ENCODE results near the gene PSMB10.

PSMB10 gene

GRCh38 chr16:67944690-67945391, 8.2 kb upstream of the PSMB10 start:
- Histone ChIP-seq H3K4me3 (ENCODE audit: insufficient read depth, low read length, poor library complexity, severe bottlenecking) (no peak overlapping the region), H3K27ac (ENCODE audit: low read depth, low read length) (no peak overlapping the region), H3K9me3 (ENCODE audit: insufficient read depth, low read length) (no peaks in the 10 kb centered on the region), H3K9ac (ENCODE audit: low read length) (no peak overlapping the region), H2AFZ (ENCODE audit: low read depth, low read length, severe bottlenecking) (no peak overlapping the region), H3F3A (ENCODE audit: insufficient read depth) (peaks cover 7% of the 10 kb centered on the region; the same call in 1 of the 2 replicates), H3K79me2 (ENCODE audit: insufficient read depth, low read length) (peaks cover 1% of the 10 kb centered on the region; the same call in 1 of the 2 replicates), H3K27me3 (ENCODE audit: low read length) (no peaks in the 10 kb centered on the region), H3K9me2 (replicated peaks; ENCODE audit: insufficient read depth, low read length) (no peaks in the 10 kb centered on the region), H4K20me1 (ENCODE audit: low read depth, low read length) (no peaks in the 10 kb centered on the region), H3K36me3 (ENCODE audit: low read length) (no peaks in the 10 kb centered on the region), H3K4me2 (ENCODE audit: low read depth, low read length, poor library complexity, severe bottlenecking) (no peak overlapping the region)
- no peak for TF ChIP-seq CTCF (IDR thresholded peaks at IDR 0.05; ENCODE audit: insufficient read depth, low read length, poor library complexity, severe bottlenecking)
- TF ChIP-seq EZH2phosphoT487 (conservative IDR thresholded peaks at IDR 0.05; ENCODE audit: low read length): no peak

GRCh38 chr16:67943619-67944504, 7.2 kb upstream of the PSMB10 start, which contains the start of gene LCAT:
Gene LCAT, minus strand, starts transcription at chr16:67944120. Its CDS starts 19 bp downstream, at chr16:67944101.
- no peak within 1 kb of the TSS for H3K4me2 ChIP-seq (ENCODE audit: low read depth, low read length, poor library complexity, severe bottlenecking)
- TF ChIP-seq CTCF (IDR thresholded peaks at IDR 0.05; ENCODE audit: insufficient read depth, low read length, poor library complexity, severe bottlenecking) (no peak), EZH2phosphoT487 (conservative IDR thresholded peaks at IDR 0.05; ENCODE audit: low read length) (no peak)
- no peak within 1 kb of the TSS for H2AFZ ChIP-seq (ENCODE audit: low read depth, low read length, severe bottlenecking)
- no peak within 1 kb of the TSS for H3K4me3 ChIP-seq (ENCODE audit: insufficient read depth, low read length, poor library complexity, severe bottlenecking)
- no peaks in the 10 kb centered on the region for H3K9me3 ChIP-seq (ENCODE audit: insufficient read depth, low read length)
- no peaks in the 10 kb centered on the region for H4K20me1 ChIP-seq (ENCODE audit: low read depth, low read length)
- H3K9ac ChIP-seq (ENCODE audit: low read length): no peak within 1 kb of the TSS
- peaks cover 7% of the 10 kb centered on the region; the same call in 1 of the 2 replicates for H3F3A ChIP-seq (ENCODE audit: insufficient read depth)
- H3K79me2 ChIP-seq (ENCODE audit: insufficient read depth, low read length): peaks cover 8% of the 10 kb centered on the region; the same call in 1 of the 2 replicates
- H3K36me3 ChIP-seq (ENCODE audit: low read length): no peaks in the 10 kb centered on the region
- no peaks in the 10 kb centered on the region for H3K9me2 ChIP-seq (replicated peaks; ENCODE audit: insufficient read depth, low read length)
- no peaks in the 10 kb centered on the region for H3K27me3 ChIP-seq (ENCODE audit: low read length)
- no peak within 1 kb of the TSS for H3K27ac ChIP-seq (ENCODE audit: low read depth, low read length)

- Histone ChIP-seq H3K27me3 (ENCODE audit: low read length) (no peaks in the 10 kb centered on the region), H2AFZ (ENCODE audit: low read depth, low read length, severe bottlenecking) (no peak overlapping the region), H3K9ac (ENCODE audit: low read length) (no peak overlapping the region), H4K20me1 (ENCODE audit: low read depth, low read length) (no peaks in the 10 kb centered on the region), H3K9me3 (ENCODE audit: insufficient read depth, low read length) (no peaks in the 10 kb centered on the region), H3K27ac (ENCODE audit: low read depth, low read length) (no peak overlapping the region), H3F3A (ENCODE audit: insufficient read depth) (peaks cover 7% of the 10 kb centered on the region; the same call in 1 of the 2 replicates), H3K36me3 (ENCODE audit: low read length) (no peaks in the 10 kb centered on the region), H3K4me3 (ENCODE audit: insufficient read depth, low read length, poor library complexity, severe bottlenecking) (no peak overlapping the region), H3K9me2 (replicated peaks; ENCODE audit: insufficient read depth, low read length) (no peaks in the 10 kb centered on the region), H3K79me2 (ENCODE audit: insufficient read depth, low read length) (peaks cover 8% of the 10 kb centered on the region; the same call in 1 of the 2 replicates), H3K4me2 (ENCODE audit: low read depth, low read length, poor library complexity, severe bottlenecking) (no peak overlapping the region)
- TF ChIP-seq CTCF (IDR thresholded peaks at IDR 0.05; ENCODE audit: insufficient read depth, low read length, poor library complexity, severe bottlenecking): no peak
- TF ChIP-seq EZH2phosphoT487 (conservative IDR thresholded peaks at IDR 0.05; ENCODE audit: low read length): no peak
Measured at GRCh38 chr16:67943256-67943618, 6.6 kb upstream of the PSMB10 start.

Data from SU-DHL-6 (cell line).